GM18870 (cell line): Measurements from ENCODE around the gene SCRG1.

Experiments used
- ATAC-seq: cut with Tn5 transposase; IDR thresholded peaks from one replicate; pipeline ENCODE4 v1.9.1; 2021; ENCODE audit warnings: moderate library complexity; ENCODE audit not compliant: unreplicated experiment

SCRG1 gene

DNA sequence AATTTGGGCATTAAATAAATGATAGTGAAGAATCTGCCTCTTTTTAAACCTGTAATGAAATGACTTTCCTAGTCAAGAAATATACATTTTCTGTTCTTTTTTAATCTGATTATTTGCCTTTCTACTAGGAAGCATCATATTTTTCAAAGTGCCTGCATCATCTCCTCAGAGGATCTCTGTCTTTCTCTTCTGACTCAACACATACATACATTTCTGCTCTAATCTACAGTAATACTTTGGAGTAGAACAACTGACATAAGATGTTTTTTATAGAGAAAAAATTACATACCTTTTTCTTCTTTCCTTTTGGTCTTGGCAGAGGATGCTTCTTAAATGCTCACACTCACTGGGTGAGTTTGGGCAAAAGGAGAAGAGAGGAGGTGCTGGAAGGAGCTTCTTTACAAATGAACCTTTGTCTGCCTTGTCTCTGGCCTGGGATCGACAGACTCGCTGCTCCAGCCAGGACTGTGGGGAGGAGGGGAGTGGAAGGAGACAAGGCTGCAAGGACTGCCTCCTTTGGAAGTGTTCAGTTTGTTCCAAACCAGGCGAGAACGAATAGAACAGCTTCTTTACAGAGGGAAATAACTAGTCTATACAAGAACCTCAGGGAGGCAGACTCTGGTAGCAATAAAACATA, at the start of gene SCRG1:
SCRG1 (minus strand) TSS at position 338 of the 637 bp plus-strand sequence. CDS start 7,702 bp downstream, outside the sequence.
- ATAC-seq = no peak

DNA sequence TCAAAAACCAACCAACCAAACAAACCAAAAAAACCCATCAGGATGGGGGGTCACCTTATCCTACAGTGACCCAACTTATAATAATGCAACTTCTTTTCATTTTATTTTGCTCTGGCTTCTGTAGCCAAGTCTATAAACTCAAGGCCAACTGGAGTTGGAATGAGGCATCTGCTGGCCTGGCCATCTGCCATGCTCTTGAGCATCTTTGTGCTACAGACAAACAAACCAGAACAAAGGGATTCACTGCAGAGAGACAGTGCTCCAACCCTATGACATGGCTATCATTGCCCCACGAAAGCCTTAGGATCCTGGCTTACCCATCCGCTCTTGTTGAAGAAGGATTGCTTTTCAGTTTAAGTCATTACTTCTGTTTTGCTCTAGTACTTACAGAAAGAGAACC, 49.2 kb upstream of the SCRG1 start:
- ATAC-seq = no peak

DNA sequence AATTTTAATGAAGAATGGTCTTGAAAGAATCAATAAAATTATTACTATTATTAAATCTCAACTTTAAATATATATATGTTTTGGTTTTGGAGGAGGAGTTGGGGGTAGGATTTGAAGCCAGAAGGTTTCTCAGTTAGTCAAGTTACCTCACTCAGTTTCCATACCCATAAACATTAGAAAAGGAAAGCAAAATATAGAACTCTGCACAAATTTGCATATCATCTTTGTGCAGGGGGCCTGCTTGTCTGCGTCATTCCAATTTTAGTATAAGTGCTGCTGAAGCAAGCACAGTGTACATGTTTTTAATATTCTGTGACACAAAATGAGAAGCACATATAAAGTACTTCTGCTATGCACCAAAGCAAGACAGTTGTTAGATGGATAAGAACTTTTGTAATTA, 47.5 kb upstream of the SCRG1 start:
- ATAC-seq = peak; percentile 97

DNA sequence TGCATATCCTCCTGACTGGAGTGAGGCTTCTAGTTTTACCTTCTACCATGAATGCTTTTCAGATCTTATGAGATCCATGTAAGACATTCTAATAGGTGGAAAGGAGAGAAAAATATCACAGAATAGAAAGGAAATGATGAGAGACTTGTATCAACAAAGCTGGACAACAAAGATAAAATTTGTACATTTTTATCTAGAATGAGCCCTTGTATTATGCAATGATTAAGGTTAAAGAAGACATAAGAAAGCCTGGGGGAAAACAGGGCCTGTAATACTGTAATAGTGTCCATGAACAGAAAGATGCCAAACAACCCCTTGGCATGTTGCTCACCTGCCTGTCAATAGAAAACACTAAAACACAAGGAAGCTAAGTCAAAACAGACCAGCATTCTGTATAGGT, 44.2 kb upstream of the SCRG1 start:
- ATAC-seq = no peak

DNA sequence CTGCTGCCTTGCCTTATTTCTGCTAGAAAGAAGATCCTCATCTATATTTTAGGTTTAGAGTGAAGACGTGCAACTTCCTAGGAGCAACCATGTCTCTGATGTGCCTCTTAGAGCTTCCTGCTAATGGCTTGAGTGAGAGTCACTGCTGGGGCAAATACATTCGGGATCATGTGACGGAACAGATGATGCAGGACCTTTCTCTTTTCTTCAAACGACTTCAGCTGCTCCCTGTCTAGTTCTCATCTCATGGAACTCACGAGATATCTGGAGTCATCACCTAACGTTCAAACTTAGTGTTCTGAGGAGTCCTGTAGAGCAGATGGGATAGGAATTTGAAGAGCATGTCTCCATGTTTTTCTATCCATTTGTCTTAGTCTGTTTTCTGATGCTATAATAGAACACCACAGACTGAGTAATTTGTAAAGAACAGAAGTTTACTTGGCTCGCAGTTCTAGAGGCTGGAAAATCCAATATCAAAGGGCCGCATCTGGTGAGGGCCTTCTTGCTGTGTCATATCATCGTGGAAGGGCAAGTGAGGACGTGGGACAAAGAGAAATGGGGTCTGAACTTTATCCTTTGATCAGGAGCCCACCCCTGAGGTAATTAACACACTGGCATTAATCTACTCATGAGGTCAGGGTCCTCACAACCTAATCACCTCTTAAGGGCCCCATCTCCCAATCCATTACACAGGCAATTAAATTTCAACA, 43.5 kb upstream of the SCRG1 start:
- ATAC-seq = no peak

DNA sequence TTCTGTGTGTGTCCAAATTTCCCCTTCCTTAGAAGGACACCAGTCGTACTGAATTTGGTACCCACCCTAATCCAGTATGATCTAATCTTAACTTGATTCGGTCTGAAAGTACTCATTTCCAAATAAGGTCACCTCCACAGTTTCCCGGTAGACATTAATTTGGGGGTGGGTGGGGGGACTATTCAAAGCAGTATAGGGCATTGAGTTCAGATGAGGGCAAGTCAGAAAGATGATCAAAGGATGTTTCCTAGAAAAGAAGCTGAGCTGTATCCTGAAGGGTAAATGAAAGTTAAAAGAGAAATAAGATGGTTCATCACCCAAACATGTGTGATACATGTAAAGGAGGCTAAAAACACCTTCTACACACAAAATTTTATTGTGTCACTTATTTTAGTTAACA, 42.0 kb upstream of the SCRG1 start:
- ATAC-seq = no peak

DNA sequence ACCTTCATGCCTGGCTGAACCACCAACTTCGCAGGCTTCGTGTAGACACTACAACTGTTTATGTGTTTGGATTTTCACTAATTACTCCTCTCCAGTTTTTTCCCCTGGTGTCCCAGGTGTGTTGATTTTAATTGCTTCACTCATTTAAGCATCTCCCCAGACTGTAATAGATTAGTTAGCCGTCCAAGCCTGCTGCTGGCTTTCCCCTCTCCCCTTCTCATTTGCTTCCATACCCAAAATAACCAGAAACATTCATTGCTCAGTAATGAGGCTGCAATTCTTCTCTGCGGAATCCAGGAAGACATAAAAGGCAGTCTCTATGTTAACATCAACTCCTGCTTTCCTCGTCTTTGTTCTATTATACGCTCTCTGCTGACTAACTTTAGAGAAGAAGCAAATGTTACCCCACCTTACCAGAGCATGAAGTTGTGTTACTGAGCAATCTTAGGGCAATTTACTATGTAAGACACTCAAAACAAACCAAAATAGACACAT, 37.9 kb upstream of the SCRG1 start:
- no peak for ATAC-seq

DNA sequence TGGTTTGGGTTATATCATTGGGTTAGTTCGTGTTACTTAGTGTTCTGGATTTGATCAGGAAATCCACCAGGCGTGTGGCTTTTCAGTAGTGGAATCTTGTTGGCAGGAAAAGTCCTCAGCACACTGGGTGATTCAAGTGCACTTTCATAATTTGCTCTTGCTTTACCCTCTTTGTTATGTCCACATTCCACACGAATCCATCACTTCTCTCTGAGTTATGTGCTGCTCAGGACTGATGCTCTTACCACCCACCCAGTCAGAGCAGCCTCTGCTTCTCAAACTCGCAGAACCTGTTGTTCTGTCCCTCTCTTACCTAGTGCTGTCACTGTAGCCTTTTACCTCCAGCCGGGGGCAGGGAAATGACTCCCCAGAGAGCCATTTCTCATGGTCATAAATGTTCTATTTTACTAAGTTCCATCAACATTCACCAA, 37.2 kb upstream of the SCRG1 start:
- ATAC-seq = no peak

- no peak for ATAC-seq
These were observed 35.3 kb upstream of the SCRG1 start for GRCh38 chr4:173434231-173434630.

- no peak for ATAC-seq
These were observed 34.5 kb upstream of the SCRG1 start for GRCh38 chr4:173433447-173433846.

- ATAC-seq = peak; percentile 48
These were observed 33.5 kb upstream of the SCRG1 start for GRCh38 chr4:173432430-173432829.

DNA sequence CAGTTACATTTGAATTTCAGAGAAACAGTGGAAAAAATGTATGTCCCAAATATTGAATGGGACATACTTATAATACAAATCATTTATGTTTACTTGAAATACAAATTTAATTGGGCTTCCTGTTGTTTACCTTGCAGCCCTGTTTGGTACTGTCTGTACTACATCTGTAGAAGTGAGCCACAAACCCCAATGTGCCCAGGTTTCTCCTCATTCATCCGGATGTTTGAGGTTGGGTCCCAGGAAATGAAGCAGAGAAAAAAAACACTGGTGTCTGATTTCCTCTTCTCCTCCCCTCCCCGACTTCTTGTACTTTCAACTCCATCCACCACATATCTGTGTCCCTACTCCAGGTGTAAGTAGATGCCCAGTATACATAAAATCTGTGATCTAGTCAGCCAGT, 27.1 kb upstream of the SCRG1 start:
- ATAC-seq = no peak

DNA sequence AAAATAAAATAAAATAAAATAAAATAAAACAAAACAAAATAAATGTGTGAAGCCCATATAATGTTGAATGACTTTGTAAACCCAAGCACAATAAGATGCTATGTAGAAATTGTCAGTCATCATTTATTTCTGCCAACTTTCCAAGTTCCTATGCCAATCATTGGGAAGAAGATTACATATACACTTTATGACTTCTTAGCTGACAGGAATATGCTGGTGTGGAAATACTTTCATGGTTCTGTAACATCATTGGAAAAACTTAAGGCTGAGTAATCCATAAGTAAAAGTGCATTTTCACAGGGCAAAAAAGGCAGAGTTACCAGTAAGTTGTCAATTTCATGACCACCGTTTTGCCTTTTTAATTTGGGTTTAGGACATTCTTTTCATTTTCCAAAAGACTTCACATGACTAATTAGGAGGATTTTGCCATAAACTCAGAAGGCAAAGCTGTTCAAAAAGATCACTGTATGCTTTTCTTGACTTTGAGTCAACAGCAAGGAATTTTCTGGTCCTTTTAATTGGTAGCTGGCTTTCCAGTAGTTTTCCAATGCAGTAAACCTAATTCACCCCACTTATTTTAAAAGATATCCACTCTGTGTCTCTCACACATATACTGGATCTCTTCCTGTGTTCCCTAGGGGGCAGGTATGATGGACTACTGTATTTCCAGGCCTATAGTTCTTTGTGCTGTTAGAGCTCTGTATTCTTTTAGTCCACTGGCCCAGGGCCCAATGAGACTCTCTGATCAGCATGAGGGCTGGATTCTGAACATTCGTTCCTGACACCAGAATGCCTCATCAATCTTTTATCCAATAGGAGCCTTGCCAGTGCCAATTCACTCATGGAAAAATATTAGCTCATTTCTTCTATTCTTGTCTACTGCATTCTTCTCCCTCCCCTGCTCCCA, 26.2 kb upstream of the SCRG1 start:
- no peak for ATAC-seq

DNA sequence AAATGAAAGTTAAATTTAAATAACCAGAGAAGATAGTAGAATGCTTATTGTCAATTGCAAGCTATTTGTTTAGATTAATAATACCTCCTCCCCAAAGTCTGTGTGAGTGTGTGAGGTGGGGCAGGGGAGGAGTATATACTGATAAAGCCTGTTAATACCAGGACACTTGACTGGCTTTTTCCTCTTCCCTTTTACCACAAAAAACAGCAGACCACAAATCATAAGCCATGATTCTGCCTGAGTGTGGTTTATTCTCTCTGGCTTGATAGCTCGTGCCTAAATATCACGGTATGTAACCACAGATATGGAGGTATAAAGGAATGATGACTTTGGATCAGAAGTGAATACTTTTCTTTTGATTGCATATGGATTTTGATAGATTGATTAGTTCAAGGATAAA, 21.9 kb upstream of the SCRG1 start:
- no peak for ATAC-seq

DNA sequence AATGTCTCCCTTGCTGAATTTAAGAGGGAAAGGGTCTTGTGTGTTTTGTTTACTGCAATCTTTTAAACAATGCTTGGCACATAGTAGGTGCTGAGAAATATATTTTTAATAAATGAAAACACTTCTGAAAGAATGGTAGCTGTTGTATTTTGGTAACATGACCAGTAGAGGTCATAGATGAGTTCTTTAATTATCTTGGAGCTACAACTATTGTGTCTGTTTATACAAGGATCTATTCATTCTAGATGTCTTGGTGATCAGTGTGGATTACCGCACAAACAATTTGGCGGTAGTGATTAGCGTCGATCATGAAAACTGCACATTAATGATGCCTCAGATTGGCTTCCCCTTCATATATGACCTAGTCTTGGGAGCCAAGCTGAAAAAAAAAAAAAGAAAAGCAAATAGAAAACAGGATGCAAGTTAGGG, 21.4 kb upstream of the SCRG1 start:
- peak; percentile 50 for ATAC-seq

DNA sequence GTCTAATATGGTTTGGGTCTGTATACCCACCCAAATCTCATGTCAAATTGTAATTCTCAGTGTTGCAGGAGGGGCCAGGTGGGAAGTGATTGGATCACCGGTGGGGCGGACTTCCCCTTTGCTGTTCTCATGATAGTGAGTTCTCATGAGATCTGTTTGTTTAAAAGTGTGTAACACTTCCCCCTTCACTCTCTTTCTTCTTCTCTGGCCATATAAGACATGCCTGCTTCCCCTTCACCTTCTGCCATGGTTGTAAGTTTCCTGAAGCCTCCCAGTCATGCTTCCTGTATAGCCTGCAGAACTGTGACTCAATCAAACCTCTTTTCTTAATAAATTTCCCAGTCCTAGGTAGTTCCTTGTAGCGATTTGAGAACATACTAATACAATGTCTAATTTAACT, 19.7 kb upstream of the SCRG1 start:
- no peak for ATAC-seq

DNA sequence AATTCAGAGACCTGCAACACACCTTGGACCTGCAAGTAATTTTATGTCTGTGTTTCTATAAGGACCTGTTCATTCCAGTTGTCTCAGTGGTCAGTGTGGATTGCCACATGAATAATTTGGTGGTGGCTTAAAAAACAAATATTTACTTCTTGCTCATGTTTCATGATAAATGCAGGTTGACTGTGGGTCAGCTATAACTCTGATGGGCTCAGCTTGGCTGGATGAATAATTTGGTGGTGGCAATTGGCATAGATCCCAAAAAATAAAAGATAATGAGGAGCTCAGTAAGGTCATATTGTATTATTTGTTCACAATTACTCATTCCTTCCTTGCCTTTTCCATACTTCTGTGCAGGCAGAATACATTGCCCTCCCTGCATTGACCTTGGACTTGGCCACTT, 18.9 kb upstream of the SCRG1 start:
- ATAC-seq = no peak

GRCh38 chr4:173415885-173416653, 17.2 kb upstream of the SCRG1 start:
- no peak for ATAC-seq

DNA sequence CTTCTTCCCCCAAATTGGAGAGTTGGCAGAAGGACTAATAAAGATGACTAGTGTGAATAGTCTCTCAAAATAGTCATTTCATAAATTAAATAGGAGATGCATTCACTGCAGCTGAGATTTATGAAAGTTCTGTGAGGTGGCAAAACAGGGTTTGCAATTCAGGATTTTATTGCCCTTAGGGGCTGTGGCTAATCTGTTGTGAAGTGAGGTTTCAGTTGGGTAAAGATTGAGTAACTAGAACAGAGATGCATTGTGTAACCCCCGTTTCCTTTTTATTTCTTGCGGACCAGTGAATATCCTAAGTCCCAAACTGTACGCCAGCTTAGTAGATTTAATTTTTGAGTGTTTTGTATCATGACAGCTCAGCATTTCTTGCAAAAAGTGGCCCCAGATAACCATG, 16.2 kb upstream of the SCRG1 start:
- no peak for ATAC-seq

DNA sequence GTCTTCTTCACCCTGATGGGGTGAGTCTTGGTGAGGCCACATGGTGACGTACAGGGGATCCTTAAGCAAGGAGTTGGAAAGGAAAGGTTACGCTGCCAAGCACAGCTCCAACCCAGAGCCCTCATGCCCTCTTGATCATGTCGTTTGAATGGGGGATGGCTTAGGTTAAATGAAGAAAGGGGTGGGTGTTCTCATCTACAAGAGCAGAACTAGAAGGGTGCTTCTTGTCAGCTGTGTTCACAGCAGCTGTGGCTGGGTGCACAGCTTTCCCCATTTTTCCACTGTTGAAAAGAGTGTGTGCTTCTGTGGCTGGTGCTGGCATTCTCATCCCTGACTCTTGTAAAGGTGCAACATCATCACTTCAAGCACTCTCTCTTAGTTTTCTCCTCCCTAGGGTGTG, 15.5 kb upstream of the SCRG1 start:
- no peak for ATAC-seq

DNA sequence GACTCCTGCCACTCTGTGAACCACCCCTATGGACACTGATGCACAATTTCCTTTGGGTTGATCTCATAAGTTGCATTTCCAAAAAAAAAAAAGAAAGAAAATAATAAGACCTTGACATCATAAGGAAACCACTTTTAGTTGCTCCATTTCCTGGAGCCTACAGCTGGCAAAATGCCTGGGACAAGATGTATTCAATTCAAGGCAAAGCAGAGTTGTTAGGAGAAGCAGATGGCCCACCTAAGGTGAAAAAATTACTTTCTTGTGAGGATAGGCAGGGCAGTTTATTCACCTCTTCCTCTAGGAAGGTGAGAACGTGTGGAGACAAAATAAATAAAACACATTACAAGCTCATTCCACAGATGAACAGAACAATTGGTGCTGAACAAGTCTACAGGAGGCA, 14.1 kb upstream of the SCRG1 start:
- no peak for ATAC-seq
